ENCODE measurements around the gene ENTPD2.

- TF ChIP-seq CTCF (IDR thresholded peaks at IDR 0.05; ENCODE audit: extremely low read depth in 1 of 2, insufficient read depth in 1 of 2, low read depth in 1 of 2, low read length in 2 of 2) (peak; percentile 90 to 98), POLR2AphosphoS5 (IDR thresholded peaks at IDR 0.05; ENCODE audit: insufficient read depth, low read depth, low read length) (no peak)
These were observed 24.6 kb downstream of the ENTPD2 start for GRCh38 chr9:137029058-137029936.
